ENCODE measurements around the gene AUTS2. TPM values are rescaled to one million over a fixed set of nuclear protein-coding genes. Genes with fewer than 3 reads are reported as not detected.

The AUTS2 gene
- total and polyA plus RNA-seq, 2 of the 8 experiments (the other 6 are each of a cell fraction or from before 2014, with no cell fraction given) = 25.9 to 101 TPM

GRCh38 chr7:69659983-69660382 is 61.7 kb downstream of the AUTS2 start:
- H3K27ac ChIP-seq (ENCODE audit: low read depth, low read length) = 0 out of 2 replicates have a peak overlapping the region, but pooled peaks have one; percentile 9
- 0 out of 8 replicates have a peak overlapping the region, but pooled peaks of 1 of the 4 experiments have one; percentile 21 for H3K4me3 ChIP-seq (ENCODE audit: extremely low read depth in 1 of 4, insufficient read depth in 2 of 4, low read depth in 3 of 4, low read length in 4 of 4)
- peaks cover 8 to 16% (median 10%) of the 10 kb centered on the region in 4 experiments; a peak in 6 of 7 replicates for H3K4me1 ChIP-seq (replicated peaks in 1 of 4; ENCODE audit: control insufficient read depth in 3 of 4, insufficient read depth in 4 of 4, low read length in 3 of 4)
- H2BK120ac ChIP-seq (replicated peaks; ENCODE audit: low read depth, low read length) = no peak overlapping the region
- ChIA-PET CTCF (ENCODE audit: partially characterized antibody) (interaction anchor here (1.2 to 1.3 kb wide), 2 partner anchors 9 to 17 kb away, joined by 3 read pairs; no protein-coding TSS in a partner anchor), POLR2A (ENCODE audit: partially characterized antibody) (interaction anchor here (0.7 kb wide), 1 partner anchor 31 kb away, joined by 3 read pairs; no protein-coding TSS in a partner anchor)
- H4K20me1 ChIP-seq (replicated peaks in 1 of 2; ENCODE audit: control insufficient read depth in 1 of 2, insufficient read depth in 2 of 2, low read length in 2 of 2) = no peaks in the 10 kb centered on the region
- H4K8ac ChIP-seq (ENCODE audit: extremely low read depth, insufficient read depth, low read length) = no peak overlapping the region
- peak; percentile 94 for FAIRE-seq
- no peaks in the 10 kb centered on the region for H3K23me2 ChIP-seq (ENCODE audit: low read depth, low read length)
- H3K79me2 ChIP-seq (ENCODE audit: control insufficient read depth in 1 of 2, insufficient read depth in 2 of 2, low read length in 2 of 2) = no peaks in the 10 kb centered on the region
- no peak overlapping the region for H2BK15ac ChIP-seq (ENCODE audit: low read length)
- no peak overlapping the region for H3K56ac ChIP-seq (replicated peaks; ENCODE audit: insufficient read length, low read depth, low read length)
- H3K27me3 ChIP-seq (replicated peaks in 1 of 4; ENCODE audit: control insufficient read depth in 3 of 4, extremely low read depth in 1 of 4, insufficient read depth in 3 of 4, low read length in 3 of 4) = no peaks in the 10 kb centered on the region
- 47% methylated on average over 2 of the region's 2 CpGs; no CpG with 5 or more reads in 1 of the 2 experiments for WGBS, 2 experiments (ENCODE audit: extremely low coverage in 1 of 2, insufficient coverage in 1 of 2, insufficient read length in 1 of 2, insufficient replicate concordance in 2 of 2, low coverage in 1 of 2, low lambda C conversion rate in 2 of 2, missing lambda C conversion rate in 1 of 2)
- no peak overlapping the region for H2BK20ac ChIP-seq (ENCODE audit: low read length)
- H3K36me3 ChIP-seq (ENCODE audit: control insufficient read depth in 2 of 4, insufficient read depth in 4 of 4, low read length in 3 of 4) = no peaks in the 10 kb centered on the region
- no peak overlapping the region for H3K23ac ChIP-seq (ENCODE audit: insufficient read length)
- no peak overlapping the region for H2BK12ac ChIP-seq (ENCODE audit: low read depth, low read length)
- no peak overlapping the region for H2BK5ac ChIP-seq (ENCODE audit: low read depth, low read length)
- H2AK5ac ChIP-seq (ENCODE audit: low read depth, low read length) = no peak overlapping the region
- H4K91ac ChIP-seq (replicated peaks; ENCODE audit: insufficient read length, low read length) = no peak overlapping the region
- no peak overlapping the region for H3K9ac ChIP-seq (replicated peaks in 1 of 4; ENCODE audit: extremely low read depth in 1 of 4, low read depth in 3 of 4, low read length in 3 of 4)
- H2AFZ ChIP-seq (ENCODE audit: low read length) = no peak overlapping the region
- H3K79me1 ChIP-seq (ENCODE audit: low read depth, low read length) = no peaks in the 10 kb centered on the region; the same call in 1 of the 2 replicates
- H3K9me3 ChIP-seq (ENCODE audit: insufficient read depth in 2 of 2, low read depth in 1 of 2, low read length in 1 of 2) = no peaks in the 10 kb centered on the region
- no peak for DNase-seq (ENCODE audit: low read depth in 1 of 2, low spot score in 2 of 2)
- peak overlapping the region in 1 of 2 experiments; percentile 18; a peak in 1 of 4 replicates for H3K4me2 ChIP-seq (ENCODE audit: insufficient read depth in 1 of 2, low read depth in 2 of 2, low read length in 2 of 2)
- no peak overlapping the region for H3K18ac ChIP-seq (ENCODE audit: extremely low read depth, low read length)
- no peak overlapping the region for H3K4ac ChIP-seq (replicated peaks; ENCODE audit: insufficient read length, low read depth, low read length)
- no peak overlapping the region for H3K14ac ChIP-seq (ENCODE audit: insufficient read length)
- H4K5ac ChIP-seq (ENCODE audit: insufficient read length, low read depth, low read length) = no peak overlapping the region
- no peak for TF ChIP-seq MAFK (IDR thresholded peaks at IDR 0.05; ENCODE audit: low read depth, low read length)
- peak in 1 of 2 experiments; percentile 21; a peak in 1 of 4 replicates for TF ChIP-seq RAD21 (IDR thresholded peaks at IDR 0.05 in 1 of 2, conservative IDR thresholded peaks at IDR 0.05 in 1 of 2; ENCODE audit: low read depth in 2 of 2, low read length in 2 of 2)
- TF ChIP-seq GABPA (IDR thresholded peaks at IDR 0.05; ENCODE audit: borderline replicate concordance, insufficient read depth, low read length) = no peak
- no peak for TF ChIP-seq SIX5 (IDR thresholded peaks at IDR 0.05; ENCODE audit: low read depth, low read length)
- peak; percentile 97 for TF ChIP-seq TEAD4 (IDR thresholded peaks at IDR 0.05; ENCODE audit: low read depth, low read length)
- TF ChIP-seq SAP30 (IDR thresholded peaks at IDR 0.05; ENCODE audit: insufficient read depth, insufficient replicate concordance, low read length) = no peak
- TF ChIP-seq TCF12 (IDR thresholded peaks at IDR 0.05; ENCODE audit: low read depth, low read length) = peak; percentile 89; the same call in 1 of the 2 replicates
- TF ChIP-seq EP300 (IDR thresholded peaks at IDR 0.05; ENCODE audit: borderline replicate concordance in 1 of 2, low read depth in 2 of 2, low read length in 2 of 2) = peak in 1 of 2 experiments; percentile 43; a peak in 1 of 3 replicates
- no peak for TF ChIP-seq CBX5 (IDR thresholded peaks at IDR 0.05; ENCODE audit: low read depth, low read length)
- TF ChIP-seq KDM5A (IDR thresholded peaks at IDR 0.05; ENCODE audit: low read length) = no peak
- TF ChIP-seq ZNF274 (IDR thresholded peaks at IDR 0.05; ENCODE audit: borderline replicate concordance, extremely low read depth, low read length) = no peak
